Fibroblast of lung (primary cell): ENCODE data around the gene RNF112.

ENCODE experiments used
- CTCF ChIP-seq, 2 donors: IDR thresholded peaks in 1 of 2; conservative IDR thresholded peaks in 1 of 2; 1 replicate in 1 of 2; 2 replicates in 1 of 2; pipeline ENCODE4 v1.5.1; 2011 to 2012; ENCODE audit warnings: low read length in 2 of 2, control low read depth in 1 of 2, inconsistent platforms in 1 of 2, low read depth in 1 of 2, mild to moderate bottlenecking in 1 of 2
- EZH2 ChIP-seq: IDR thresholded peaks from 2 replicates; pipeline ENCODE4 v1.5.1; 2012; ENCODE audit warnings: low read length, control low read depth, mild to moderate bottlenecking; ENCODE audit errors: missing control alignments

GRCh38 chr17:19365499-19365817, 45.6 kb upstream of the RNF112 start:
- TF ChIP-seq CTCF (conservative IDR thresholded peaks at IDR 0.05 in 1 of 2, IDR thresholded peaks at IDR 0.05 in 1 of 2; ENCODE audit: low read depth in 1 of 2, low read length in 2 of 2) (no peak), EZH2 (no peak)
